Breast epithelium (tissue), 4 donors: ENCODE measurements around the gene MPDU1. TPM values are rescaled to one million over a fixed set of nuclear protein-coding genes. Genes with fewer than 3 reads are reported as not detected.
A peak's percentile ranks its signal among the peaks of the same experiment; 100 is the strongest.

Experiments used
- DNase-seq, 2 donors: peaks; one replicate each; pipeline ENCODE4 v3.0.0-alpha.2; 2019; ENCODE audit warnings: low spot score in 2 of 2
- H3K27ac ChIP-seq, 2 donors: fragments of 200-600 bp; sonication (generic) in 1 of 2; one replicate each; pipeline ENCODE4 v1.5.1; 2016 to 2019; ENCODE audit warnings: mild to moderate bottlenecking in 1 of 2
- H3K27me3 ChIP-seq, 2 donors: fragments of 200-600 bp; sonication (generic) in 1 of 2; one replicate each; pipeline versions ENCODE4 v1.5.1 to v1.6.0; 2017 to 2019; ENCODE audit warnings: control low read depth in 1 of 2, mild to moderate bottlenecking in 1 of 2
- H3K36me3 ChIP-seq: fragments of 200-600 bp; one replicate; pipeline ENCODE4 v1.5.1; 2019
- H3K4me1 ChIP-seq, 2 donors: fragments of 200-600 bp; sonication (generic); one replicate each; pipeline ENCODE4 v1.5.1; 2016 to 2019; ENCODE audit warnings: control low read depth in 1 of 2
- H3K4me3 ChIP-seq, 3 donors: fragments of 200-600 bp; sonication (generic); 1 replicate in 2 of 3; 2 replicates in 1 of 3; pipeline ENCODE4 v1.5.1; 2016 to 2019; ENCODE audit warnings: mild to moderate bottlenecking in 3 of 3, moderate library complexity in 2 of 3
- H3K9me3 ChIP-seq, 2 donors: fragments of 200-600 bp; sonication (generic) in 1 of 2; one replicate each; pipeline ENCODE4 v1.5.1; 2016 to 2019; ENCODE audit warnings: control low read depth in 1 of 2
- POLR2A ChIP-seq: fragments of 450-650 bp; IDR thresholded peaks from one replicate; pipeline ENCODE4 v1.6.1; 2016; ENCODE audit warnings: antibody characterized with exemption, mild to moderate bottlenecking, moderate library complexity
- POLR2AphosphoS5 ChIP-seq, 3 donors: sonication (generic); formaldehyde crosslinking; IDR thresholded peaks; one replicate each; pipeline ENCODE4 v1.6.1; 2017; ENCODE audit warnings: antibody characterized with exemption in 3 of 3
- intact Hi-C: fragments of 100-400 bp; cut with DNase I; formaldehyde crosslinking; loops from one replicate; pipeline ENCODE4 v1.15.1; 2023; ENCODE audit warnings: low total_unique reads
- total RNA-seq, 3 donors: library from RNA; depleted of rRNA; stranded (reverse); fragments of >200 nt; gene quantifications; one replicate each; pipeline ENCODE4 v1.1.0, GENCODE V29; 2016
- TF ChIP-seq, protein P1 (sequence below), 3 donors: fragments of 450-650 bp; IDR thresholded peaks; one replicate each; pipeline ENCODE4 v1.5.1; 2016 to 2017; ENCODE audit warnings: antibody characterized with exemption in 3 of 3, mild to moderate bottlenecking in 3 of 3, moderate library complexity in 3 of 3

Gene MPDU1
- total RNA-seq, 3 donors from 2014 or later, result 66.6 to 140 (median 74.4) TPM

DNA sequence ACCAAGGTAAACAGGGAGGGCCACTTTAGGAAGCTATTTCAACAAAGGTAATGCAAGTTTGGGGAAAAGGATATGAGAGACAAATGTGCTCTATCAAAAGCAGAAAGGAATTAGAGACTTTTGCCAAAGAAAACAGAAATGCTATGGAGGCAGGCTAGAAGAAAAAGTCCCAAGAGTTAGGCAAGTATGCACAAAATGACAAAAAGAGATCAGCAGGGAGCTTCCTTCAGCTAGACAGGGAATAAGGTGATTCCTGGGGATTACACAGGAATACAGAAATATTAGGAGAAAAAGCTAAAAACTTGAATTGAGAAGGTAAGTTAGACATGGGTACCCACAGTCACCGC is 28.6 kb downstream of the MPDU1 start:
- no peaks in the 10 kb centered on the region for H3K9me3 ChIP-seq
- H3K27me3 ChIP-seq, result no peaks in the 10 kb centered on the region
- no peaks in the 10 kb centered on the region for H3K36me3 ChIP-seq
- DNase-seq, result no peak
- TF ChIP-seq, protein P1, sequence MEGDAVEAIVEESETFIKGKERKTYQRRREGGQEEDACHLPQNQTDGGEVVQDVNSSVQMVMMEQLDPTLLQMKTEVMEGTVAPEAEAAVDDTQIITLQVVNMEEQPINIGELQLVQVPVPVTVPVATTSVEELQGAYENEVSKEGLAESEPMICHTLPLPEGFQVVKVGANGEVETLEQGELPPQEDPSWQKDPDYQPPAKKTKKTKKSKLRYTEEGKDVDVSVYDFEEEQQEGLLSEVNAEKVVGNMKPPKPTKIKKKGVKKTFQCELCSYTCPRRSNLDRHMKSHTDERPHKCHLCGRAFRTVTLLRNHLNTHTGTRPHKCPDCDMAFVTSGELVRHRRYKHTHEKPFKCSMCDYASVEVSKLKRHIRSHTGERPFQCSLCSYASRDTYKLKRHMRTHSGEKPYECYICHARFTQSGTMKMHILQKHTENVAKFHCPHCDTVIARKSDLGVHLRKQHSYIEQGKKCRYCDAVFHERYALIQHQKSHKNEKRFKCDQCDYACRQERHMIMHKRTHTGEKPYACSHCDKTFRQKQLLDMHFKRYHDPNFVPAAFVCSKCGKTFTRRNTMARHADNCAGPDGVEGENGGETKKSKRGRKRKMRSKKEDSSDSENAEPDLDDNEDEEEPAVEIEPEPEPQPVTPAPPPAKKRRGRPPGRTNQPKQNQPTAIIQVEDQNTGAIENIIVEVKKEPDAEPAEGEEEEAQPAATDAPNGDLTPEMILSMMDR (IDR thresholded peaks at IDR 0.05), result no peak
- TF ChIP-seq POLR2A, result no peak
- TF ChIP-seq POLR2AphosphoS5 (IDR thresholded peaks at IDR 0.05), result no peak
- intact Hi-C loops, result no loop called here
- no peak overlapping the region for H3K27ac ChIP-seq
- peaks cover 0 to 21% of the 10 kb centered on the region in 2 donors for H3K4me1 ChIP-seq
- no peak overlapping the region for H3K4me3 ChIP-seq

DNA sequence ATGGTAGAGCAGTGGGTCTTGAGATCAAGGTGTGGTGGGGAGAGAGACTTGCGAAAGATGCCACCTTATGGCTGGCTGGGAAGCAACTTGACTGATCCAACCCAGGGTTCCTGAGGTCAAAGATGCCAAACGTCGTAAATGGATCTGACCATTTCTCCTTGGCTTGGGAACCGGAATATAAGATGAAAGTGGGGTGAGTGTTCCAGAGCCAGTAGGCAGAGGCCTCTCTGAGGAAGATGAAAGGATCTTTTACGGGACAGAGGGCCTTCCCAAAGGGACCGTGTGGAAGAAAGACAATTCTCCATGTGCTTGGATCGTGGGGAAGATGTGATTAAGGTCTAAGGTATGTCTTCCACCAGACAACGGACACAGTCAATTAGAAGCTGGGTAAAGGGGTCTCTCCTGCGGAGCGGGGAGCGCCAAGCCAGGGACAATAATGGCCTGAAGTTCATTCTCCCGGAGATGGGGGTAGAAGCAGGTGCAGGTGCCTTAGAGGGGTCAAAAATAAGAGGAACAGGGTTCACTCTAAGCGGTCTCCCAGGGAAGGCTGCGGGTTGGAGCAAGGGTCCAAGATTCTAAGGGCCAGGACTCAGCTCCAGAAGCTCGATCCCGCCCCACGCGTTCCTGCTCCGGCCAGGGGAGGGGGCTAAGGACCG is 30.2 kb downstream of the MPDU1 start:
- DNase-seq, result no peak
- Histone ChIP-seq H3K36me3 (no peaks in the 10 kb centered on the region), H3K4me1 (peaks cover 0 to 21% of the 10 kb centered on the region in 2 donors), H3K27ac (peak overlapping the region; percentile 92 to 99), H3K27me3 (no peaks in the 10 kb centered on the region), H3K4me3 (peak overlapping the region; percentile 85 to 97 (median 86)), H3K9me3 (no peaks in the 10 kb centered on the region)
- TF ChIP-seq POLR2AphosphoS5 (IDR thresholded peaks at IDR 0.05) (no peak), POLR2A (no peak)
- TF ChIP-seq, protein P1 (IDR thresholded peaks at IDR 0.05), result no peak
- intact Hi-C loops, result no loop called here

DNA sequence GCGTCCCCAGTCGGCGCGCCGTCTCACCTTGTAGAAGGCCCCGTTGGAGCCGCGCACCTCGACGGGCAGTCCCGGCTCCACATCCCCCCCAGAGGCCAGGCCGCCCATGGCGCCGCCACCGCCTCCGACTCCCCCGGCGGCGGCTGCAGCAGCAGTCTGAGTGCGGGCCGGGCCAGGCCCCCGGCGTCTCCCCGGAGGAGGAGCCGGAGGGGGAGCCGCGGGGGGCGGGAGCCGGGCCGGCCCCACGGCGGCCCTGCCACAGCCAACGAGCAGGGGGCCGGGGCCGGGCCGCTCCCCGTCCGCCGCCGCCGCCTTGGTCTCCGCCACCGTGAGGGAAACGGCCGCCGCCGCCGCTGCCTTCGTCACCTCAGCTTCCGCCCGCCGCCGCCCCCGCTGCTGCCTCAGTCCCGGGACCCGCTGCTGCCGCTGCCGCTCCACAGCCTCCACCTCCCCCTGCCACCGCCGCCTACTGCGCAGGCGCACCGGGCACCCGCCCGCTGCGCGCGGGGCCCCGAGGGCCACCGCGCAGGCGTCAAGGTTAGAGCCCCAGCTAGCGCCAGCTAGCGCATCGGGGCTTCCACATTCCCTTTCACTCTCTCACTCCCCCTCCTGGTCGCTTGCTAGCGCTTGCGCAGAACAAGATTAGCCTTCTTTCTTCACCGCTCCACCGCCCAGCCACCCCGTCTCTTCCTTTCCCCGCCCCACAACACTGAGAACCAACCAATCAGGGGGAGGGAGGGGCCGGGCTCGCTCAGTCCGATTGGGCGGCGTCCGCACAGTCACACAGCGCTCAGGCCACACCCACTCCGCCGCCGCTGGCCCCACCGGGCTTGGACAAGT is 31.0 kb downstream of the MPDU1 start, which contains the start of gene FXR2:
Gene FXR2, minus strand, starts transcription at position 473 of the 840 bp plus-strand sequence. Its CDS starts 365 bp downstream, at position 108.
- TF ChIP-seq, protein P1 (IDR thresholded peaks at IDR 0.05), result peak; percentile 48 to 73 (median 51)
- TF ChIP-seq POLR2AphosphoS5 (IDR thresholded peaks at IDR 0.05) (peak in 2 of 3 donors; percentile 19 to 44), POLR2A (no peak)
- intact Hi-C loops, result no loop called here
- no peaks in the 10 kb centered on the region for H3K36me3 ChIP-seq
- peak within 1 kb of the TSS; percentile 92 to 99 for H3K27ac ChIP-seq
- H3K4me1 ChIP-seq, result peaks cover 0 to 21% of the 10 kb centered on the region in 2 donors
- H3K4me3 ChIP-seq, result peak within 1 kb of the TSS; percentile 85 to 97 (median 86)
- H3K9me3 ChIP-seq, result no peaks in the 10 kb centered on the region
- no peaks in the 10 kb centered on the region for H3K27me3 ChIP-seq
- DNase-seq, result peak; percentile 100

DNA sequence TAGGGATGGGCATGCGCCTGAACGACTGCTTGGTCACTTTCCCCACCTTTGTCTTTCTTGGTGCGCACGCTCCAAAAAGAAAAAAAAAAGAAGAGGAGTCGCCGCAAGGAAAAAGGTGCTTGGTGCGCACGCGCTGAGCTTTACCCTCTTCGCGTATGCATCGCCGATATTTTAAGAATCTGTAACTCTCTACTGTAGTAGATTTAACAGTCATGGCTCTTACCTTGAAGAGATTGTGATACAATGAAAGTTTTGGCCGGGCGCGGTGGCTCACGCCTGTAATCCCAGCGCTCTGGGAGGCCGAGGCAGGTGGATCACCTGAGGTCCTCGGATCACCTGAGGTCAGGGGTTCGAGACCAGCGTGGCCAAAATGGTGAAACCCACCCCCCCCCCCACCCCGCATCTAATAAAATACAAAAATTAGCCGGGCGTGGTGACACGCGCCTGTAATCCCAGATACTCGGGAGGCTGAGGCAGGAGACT is 31.7 kb downstream of the MPDU1 start:
- H3K4me3 ChIP-seq, result peak overlapping the region; percentile 85 to 97 (median 86)
- DNase-seq, result no peak
- no peaks in the 10 kb centered on the region for H3K27me3 ChIP-seq
- no peaks in the 10 kb centered on the region for H3K36me3 ChIP-seq
- intact Hi-C loops, result no loop called here
- peaks cover 0 to 21% of the 10 kb centered on the region in 2 donors for H3K4me1 ChIP-seq
- H3K9me3 ChIP-seq, result no peaks in the 10 kb centered on the region
- H3K27ac ChIP-seq, result peak overlapping the region; percentile 90 to 92
- TF ChIP-seq, protein P1 (IDR thresholded peaks at IDR 0.05), result no peak
- peak in 2 of 3 donors; percentile 31 to 36 for TF ChIP-seq POLR2AphosphoS5 (IDR thresholded peaks at IDR 0.05)
- no peak for TF ChIP-seq POLR2A
